H1 (cell line): Measurements from ENCODE around the gene FAM114A2. TPM values are rescaled to one million over a fixed set of nuclear protein-coding genes. Genes with fewer than 3 reads are reported as not detected.

Experiments
- CBX5 ChIP-seq: fragments of 300-800, 300-1000 bp; sonication (generic); IDR thresholded peaks from 2 replicates; pipeline ENCODE4 v1.7.1; 2016; ENCODE audit warnings: antibody characterized with exemption, low read length, low read depth
- CHD7 ChIP-seq: fragments of 300-600 bp; sonication (generic); IDR thresholded peaks from 2 replicates; pipeline ENCODE4 v1.7.1; 2012; ENCODE audit warnings: low read length, moderate library complexity, mild to moderate bottlenecking, inconsistent platforms; ENCODE audit not compliant: insufficient replicate concordance
- CTCF ChIP-seq, 3 experiments: IDR thresholded peaks; 1 replicate in 2 of 3; 2 replicates in 1 of 3; pipeline versions ENCODE4 v1.5.1 to v1.6.1; 2011; ENCODE audit warnings: low read length in 3 of 3, mild to moderate bottlenecking in 3 of 3, inconsistent platforms in 2 of 3, low read depth in 1 of 3, moderate library complexity in 1 of 3; ENCODE audit not compliant: insufficient read depth in 1 of 3; ENCODE audit errors: control extremely low read depth in 1 of 3
- KDM1A ChIP-seq: fragments of 200-600, 300-600 bp; sonication (generic); IDR thresholded peaks from 2 replicates; pipeline ENCODE4 v1.7.1; 2016; ENCODE audit warnings: mild to moderate bottlenecking, low read length, borderline replicate concordance
- NANOG ChIP-seq: IDR thresholded peaks from 2 replicates; pipeline ENCODE4 v1.6.1; 2011; ENCODE audit warnings: low read length, low read depth, mild to moderate bottlenecking, inconsistent platforms; ENCODE audit not compliant: insufficient read depth, poor library complexity, severe bottlenecking
- SIN3A ChIP-seq, 2 experiments: IDR thresholded peaks in 1 of 2; conservative IDR thresholded peaks in 1 of 2; 2 replicates each; pipeline ENCODE4 v1.6.1; 2011 to 2012; ENCODE audit warnings: low read length in 2 of 2, improper control_type of control experiment in 1 of 2, low read depth in 1 of 2, mild to moderate bottlenecking in 1 of 2
- SP1 ChIP-seq: IDR thresholded peaks from 2 replicates; pipeline ENCODE4 v1.6.1; 2011; ENCODE audit warnings: low read depth, low read length
- polyA plus RNA-seq, 7 experiments: library from polyadenylated mRNA; depleted of rRNA in 3 of 7; stranded (reverse) in 5 of 7; unstranded in 2 of 7; fragments of >200 nt in 5 of 7; fragments of 200-250 nt in 2 of 7; gene quantifications; 1 replicate in 5 of 7; 2 replicates in 1 of 7; 4 replicates in 1 of 7; pipeline versions ENCODE4 v1.2.1 to v1.2.3, GENCODE V29; 2011 to 2013; ENCODE audit warnings: missing spikeins in 2 of 7, mixed read lengths in 2 of 7
- total RNA-seq: library from RNA; stranded (reverse); fragmentation: NEBNext Ultra II Directional; extraction: Animal tissue kit (Norgen Biotek cat#: 25700); gene quantifications from 2 replicates; pipeline ENCODE4 v1.2.1, GENCODE V29; 2021

The FAM114A2 gene
- total and polyA plus RNA-seq, 2 of the 8 experiments (the other 6 are each of a cell fraction or from before 2014, with no cell fraction given): 3.8 to 9.2 TPM

GRCh38 chr5:154072414-154073171 lies 33.9 kb upstream of the FAM114A2 start (continued):
- TF ChIP-seq CHD7 (no peak), CTCF (IDR thresholded peaks at IDR 0.05; ENCODE audit: control extremely low read depth in 1 of 3, insufficient read depth in 1 of 3, low read depth in 1 of 3, low read length in 3 of 3) (peak; percentile 83 to 96 (median 91)), SIN3A (conservative IDR thresholded peaks at IDR 0.05 in 1 of 2, IDR thresholded peaks at IDR 0.05 in 1 of 2; ENCODE audit: low read depth in 1 of 2, low read length in 2 of 2) (no peak), CBX5 (no peak), KDM1A (no peak), SP1 (no peak), NANOG (no peak)
